LNCaP clone FGC (cell line): Measurements from ENCODE around the gene BIRC6.

Source experiments
- DNase-seq: peaks from one replicate; pipeline ENCODE4 v3.0.0-alpha.2; 2011; ENCODE audit warnings: low read depth
- H3K4me3 ChIP-seq: 2 replicates; pipeline ENCODE4 v1.5.1; 2011; ENCODE audit warnings: mild to moderate bottlenecking, low read depth, low read length, control low read depth
- TF ChIP-seq, protein P1 (sequence below): IDR thresholded peaks from 2 replicates; pipeline ENCODE4 v1.5.1; 2012; ENCODE audit warnings: mild to moderate bottlenecking; ENCODE audit not compliant: control insufficient read depth, insufficient read depth; ENCODE audit errors: extremely low read depth

Gene BIRC6

DNA sequence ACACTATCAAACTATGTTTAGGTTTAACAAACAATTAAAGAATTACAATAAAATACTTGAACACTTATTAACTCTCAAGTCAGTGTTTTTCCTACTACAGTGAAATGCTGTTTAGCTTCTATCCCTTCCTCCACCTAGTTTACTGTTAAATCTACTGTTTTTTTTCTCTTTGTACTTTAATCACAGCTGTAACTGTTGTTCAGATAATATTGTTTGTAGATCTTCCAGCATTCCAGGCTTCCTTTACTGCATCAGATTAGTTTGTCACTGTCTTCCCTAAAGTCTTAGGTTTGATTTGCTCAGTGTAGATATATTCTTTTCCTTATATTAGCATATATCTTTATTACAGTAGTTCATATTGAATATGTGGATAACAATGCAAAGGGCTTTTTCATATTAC is 22.5 kb downstream of the BIRC6 start:
- DNase-seq: no peak
- H3K4me3 ChIP-seq: no peak overlapping the region
- TF ChIP-seq, protein P1, sequence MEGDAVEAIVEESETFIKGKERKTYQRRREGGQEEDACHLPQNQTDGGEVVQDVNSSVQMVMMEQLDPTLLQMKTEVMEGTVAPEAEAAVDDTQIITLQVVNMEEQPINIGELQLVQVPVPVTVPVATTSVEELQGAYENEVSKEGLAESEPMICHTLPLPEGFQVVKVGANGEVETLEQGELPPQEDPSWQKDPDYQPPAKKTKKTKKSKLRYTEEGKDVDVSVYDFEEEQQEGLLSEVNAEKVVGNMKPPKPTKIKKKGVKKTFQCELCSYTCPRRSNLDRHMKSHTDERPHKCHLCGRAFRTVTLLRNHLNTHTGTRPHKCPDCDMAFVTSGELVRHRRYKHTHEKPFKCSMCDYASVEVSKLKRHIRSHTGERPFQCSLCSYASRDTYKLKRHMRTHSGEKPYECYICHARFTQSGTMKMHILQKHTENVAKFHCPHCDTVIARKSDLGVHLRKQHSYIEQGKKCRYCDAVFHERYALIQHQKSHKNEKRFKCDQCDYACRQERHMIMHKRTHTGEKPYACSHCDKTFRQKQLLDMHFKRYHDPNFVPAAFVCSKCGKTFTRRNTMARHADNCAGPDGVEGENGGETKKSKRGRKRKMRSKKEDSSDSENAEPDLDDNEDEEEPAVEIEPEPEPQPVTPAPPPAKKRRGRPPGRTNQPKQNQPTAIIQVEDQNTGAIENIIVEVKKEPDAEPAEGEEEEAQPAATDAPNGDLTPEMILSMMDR: no peak

DNA sequence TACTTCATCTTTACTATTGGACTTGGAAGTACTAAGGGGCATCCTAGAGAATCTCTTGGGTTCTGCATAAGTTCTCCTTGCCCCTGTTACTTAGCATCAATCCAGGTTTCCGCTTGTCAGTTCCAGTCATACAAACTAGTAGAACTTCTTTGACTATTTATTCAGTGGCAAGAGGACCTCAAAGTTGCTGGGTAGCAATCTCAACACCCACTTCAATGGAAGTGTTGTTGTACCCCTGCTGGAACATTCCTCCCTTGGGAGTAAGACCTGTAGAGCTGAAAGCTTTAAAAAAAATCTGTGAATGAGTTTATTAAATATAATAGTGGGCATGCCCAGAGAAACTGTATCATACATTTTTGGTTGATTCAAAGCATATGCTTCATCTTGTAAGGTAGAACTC is 27.0 kb downstream of the BIRC6 start:
- no peak for DNase-seq

DNA sequence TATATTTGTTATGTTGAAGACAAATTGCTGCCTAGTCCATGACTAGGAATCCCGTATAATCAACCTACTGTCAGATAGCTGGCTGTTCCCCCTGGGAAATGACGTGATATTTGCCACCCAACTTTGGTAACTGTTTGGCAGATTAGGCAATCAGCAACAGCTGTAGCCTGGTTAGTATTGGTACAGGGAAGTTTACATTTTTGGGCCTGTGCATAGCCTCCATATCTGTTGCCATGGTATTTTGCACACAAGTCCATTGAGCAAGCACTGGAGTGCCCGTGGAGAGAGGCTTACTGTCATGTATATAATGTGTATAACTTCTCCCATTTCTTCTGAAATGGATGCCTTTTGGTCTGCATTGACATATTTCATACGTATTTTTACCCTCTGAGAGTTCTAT is 27.7 kb downstream of the BIRC6 start:
- DNase-seq: no peak
- no peak overlapping the region for H3K4me3 ChIP-seq
- TF ChIP-seq, protein P1: no peak

More for the DNA sequence above, 27.0 kb downstream of the BIRC6 start:
- TF ChIP-seq, protein P1: no peak
- no peak overlapping the region for H3K4me3 ChIP-seq

DNA sequence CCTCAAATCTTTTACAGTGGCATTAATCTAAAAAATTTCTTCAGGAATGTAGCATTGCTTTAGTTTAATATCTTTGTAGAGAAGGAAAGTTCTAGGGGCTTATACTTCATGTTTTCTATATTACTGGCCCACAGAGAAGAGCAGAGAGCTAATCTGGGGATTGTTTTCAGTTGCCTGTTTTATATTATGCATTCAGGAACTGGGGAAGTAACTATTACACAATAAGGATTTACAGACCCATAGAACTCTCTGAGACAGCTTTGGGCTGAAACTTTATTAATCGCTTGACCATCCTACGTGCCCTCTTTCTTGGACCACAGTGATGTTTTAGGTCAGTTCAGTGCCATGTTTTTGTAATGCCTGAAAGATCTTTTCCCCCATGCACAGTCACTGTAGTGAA is 29.9 kb downstream of the BIRC6 start:
- TF ChIP-seq, protein P1: no peak
- no peak overlapping the region for H3K4me3 ChIP-seq
- DNase-seq: no peak

DNA sequence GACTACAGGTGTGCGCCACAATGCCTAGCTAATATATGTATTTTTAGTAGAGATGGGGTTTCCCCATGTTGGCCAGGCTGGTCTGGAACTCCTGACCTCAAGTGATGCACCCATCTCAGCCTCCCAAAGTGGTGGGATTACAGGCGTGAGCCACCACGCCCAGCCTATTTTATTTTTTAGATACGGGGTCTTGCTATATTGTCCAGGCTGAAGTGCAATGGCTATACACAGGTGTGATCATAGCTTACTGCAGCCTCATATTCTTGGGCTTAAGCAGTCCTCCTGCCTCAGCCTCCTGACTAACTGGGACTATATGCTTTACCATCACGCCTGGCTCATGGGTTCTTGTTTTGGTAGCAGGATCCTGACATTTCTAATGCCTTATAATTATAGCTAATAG is 42.4 kb downstream of the BIRC6 start:
- TF ChIP-seq, protein P1: no peak
- H3K4me3 ChIP-seq: no peak overlapping the region
- no peak for DNase-seq

DNA sequence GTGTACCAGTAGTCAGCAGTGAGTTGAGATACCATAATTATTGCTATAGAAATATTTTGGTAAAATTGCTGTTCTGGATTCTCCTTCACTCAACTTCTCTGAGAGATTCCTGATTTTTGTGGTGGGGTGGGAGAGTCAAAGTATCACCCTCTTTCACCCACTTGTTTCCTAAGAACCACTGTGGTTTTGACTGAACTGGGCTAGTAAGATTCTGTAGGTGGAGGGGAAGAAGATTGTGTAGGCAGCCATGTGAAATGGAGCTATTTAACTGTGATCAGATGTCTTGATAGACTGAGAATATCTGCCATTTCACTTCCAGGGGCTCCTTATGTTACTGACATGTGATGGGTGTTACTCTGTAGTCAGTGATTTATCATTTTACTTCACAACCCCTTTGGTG is 45.3 kb downstream of the BIRC6 start:
- no peak for DNase-seq
- H3K4me3 ChIP-seq: no peak overlapping the region
- TF ChIP-seq, protein P1: no peak

DNA sequence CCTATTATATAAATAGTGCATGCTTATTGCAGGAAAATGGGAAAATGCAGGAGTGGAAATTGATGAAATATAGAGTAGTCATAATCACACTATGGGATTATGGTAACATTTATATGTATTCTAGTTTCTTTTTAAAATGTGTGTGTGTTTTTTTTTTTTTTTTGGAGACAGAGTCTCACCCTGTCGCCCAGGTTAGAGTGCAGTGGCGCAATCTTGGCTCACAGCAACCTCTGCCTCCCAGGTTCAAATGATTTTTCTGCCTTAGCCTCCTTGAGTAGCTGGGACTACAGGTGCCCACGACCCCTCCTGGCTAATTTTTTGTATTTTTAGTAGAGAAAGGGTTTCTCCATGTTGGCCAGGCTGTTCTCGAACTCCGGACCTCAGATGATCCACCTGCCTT is 47.0 kb downstream of the BIRC6 start:
- no peak overlapping the region for H3K4me3 ChIP-seq
- DNase-seq: no peak
- TF ChIP-seq, protein P1: no peak
